Spleen (tissue), 7 donors: ENCODE data around the gene COL4A1.

Experiments
- POLR2A ChIP-seq, 3 donors: fragments of 450-650 bp; IDR thresholded peaks; one replicate each; pipeline ENCODE4 v1.5.1; 2017; ENCODE audit warnings: antibody characterized with exemption in 3 of 3, mild to moderate bottlenecking in 1 of 3
- POLR2AphosphoS5 ChIP-seq, 3 donors: sonication (generic); formaldehyde crosslinking; IDR thresholded peaks; one replicate each; pipeline ENCODE4 v1.5.1; 2017; ENCODE audit warnings: antibody characterized with exemption in 3 of 3
- TF ChIP-seq, protein P1 (sequence below), 11 experiments: fragments of 200-600 bp in 7 of 11; fragments of 450-650 bp in 4 of 11; sonication (generic) in 4 of 11; IDR thresholded peaks in 8 of 11; conservative IDR thresholded peaks in 3 of 11; 1 replicate in 7 of 11; 2 replicates in 4 of 11; pipeline versions ENCODE4 v1.4.0 to v1.8.0; 2016 to 2021; ENCODE audit warnings: antibody characterized with exemption in 11 of 11, inconsistent platforms in 4 of 11, mild to moderate bottlenecking in 1 of 11
- donor health status: DM: no; HTN: no; CAD: no; lungs with moderate emphysema.
- donor health status: DM: no; HTN: no; CAD: no.
- donor health status: DM: no; HTN: no; CAD: no.

DNA sequence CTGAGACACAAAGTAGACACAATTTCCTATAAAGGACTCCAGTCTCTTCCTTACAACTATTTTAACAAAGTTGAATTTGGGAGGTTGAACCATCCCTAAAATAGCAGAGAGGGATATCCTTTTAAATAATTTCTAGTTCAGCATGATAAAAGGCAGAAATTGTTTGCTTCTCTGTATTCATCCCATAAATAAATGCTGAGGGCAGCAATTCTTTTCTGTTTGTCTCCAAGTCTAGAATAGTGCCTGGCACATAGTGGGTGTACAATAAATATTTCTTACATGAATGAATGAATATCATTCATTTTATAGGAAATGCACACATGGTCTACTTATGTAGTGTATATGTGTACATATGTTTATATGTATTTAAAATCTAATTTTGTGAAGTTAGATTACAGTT, 12.3 kb downstream of the COL4A1 start:
- TF ChIP-seq, protein P1, sequence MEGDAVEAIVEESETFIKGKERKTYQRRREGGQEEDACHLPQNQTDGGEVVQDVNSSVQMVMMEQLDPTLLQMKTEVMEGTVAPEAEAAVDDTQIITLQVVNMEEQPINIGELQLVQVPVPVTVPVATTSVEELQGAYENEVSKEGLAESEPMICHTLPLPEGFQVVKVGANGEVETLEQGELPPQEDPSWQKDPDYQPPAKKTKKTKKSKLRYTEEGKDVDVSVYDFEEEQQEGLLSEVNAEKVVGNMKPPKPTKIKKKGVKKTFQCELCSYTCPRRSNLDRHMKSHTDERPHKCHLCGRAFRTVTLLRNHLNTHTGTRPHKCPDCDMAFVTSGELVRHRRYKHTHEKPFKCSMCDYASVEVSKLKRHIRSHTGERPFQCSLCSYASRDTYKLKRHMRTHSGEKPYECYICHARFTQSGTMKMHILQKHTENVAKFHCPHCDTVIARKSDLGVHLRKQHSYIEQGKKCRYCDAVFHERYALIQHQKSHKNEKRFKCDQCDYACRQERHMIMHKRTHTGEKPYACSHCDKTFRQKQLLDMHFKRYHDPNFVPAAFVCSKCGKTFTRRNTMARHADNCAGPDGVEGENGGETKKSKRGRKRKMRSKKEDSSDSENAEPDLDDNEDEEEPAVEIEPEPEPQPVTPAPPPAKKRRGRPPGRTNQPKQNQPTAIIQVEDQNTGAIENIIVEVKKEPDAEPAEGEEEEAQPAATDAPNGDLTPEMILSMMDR (IDR thresholded peaks at IDR 0.05 in 8 of 11, conservative IDR thresholded peaks at IDR 0.05 in 3 of 11) = no peak
- TF ChIP-seq POLR2A (IDR thresholded peaks at IDR 0.05) (no peak), POLR2AphosphoS5 (IDR thresholded peaks at IDR 0.05) (no peak)
